ENCODE data around the gene DPH3. TPM values are rescaled to one million over a fixed set of nuclear protein-coding genes. Genes with fewer than 3 reads are reported as not detected.

The DPH3 gene
- polyA plus RNA-seq, 2 donors: 5.2 to 7.8 TPM

DNA sequence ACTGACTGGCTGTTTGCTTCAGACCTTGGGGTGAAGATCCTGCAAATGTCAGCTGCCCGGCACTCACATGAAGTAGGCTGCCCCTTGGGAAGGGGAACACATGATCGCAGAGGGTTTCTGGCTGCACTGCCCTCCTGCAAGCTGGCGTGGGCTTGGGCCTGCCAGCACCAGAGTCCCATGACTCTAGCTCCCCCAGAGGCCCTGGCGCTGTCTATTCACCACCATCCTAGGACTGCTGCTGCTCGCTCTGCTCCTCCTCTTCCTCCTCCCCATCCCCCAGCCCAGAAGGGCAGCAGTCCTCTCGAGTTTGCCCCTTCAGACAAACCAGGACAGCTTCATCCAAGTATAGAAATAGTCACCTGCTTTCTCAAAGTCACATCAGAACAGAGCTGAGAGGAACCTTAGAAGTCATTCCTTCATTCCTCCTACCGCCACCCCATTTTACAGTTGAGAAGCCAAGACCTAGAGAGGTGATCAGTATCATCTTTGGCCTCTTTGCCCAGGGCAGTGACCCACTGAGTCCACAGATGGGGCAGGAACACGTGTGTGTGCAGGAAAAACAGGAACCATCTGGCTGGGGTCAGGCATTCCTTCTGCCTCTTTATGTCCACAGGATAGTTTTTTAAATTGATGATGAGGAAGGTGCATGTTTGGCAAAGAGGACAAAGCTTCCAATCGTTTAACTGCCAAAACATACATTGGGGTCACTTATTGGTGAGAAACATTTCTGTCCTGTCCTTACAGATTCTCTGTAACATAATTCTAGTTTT is 13.2 kb downstream of the DPH3 start:
- WGBS, 2 donors: 72% methylated on average over 9 of the region's 9 CpGs
- H3K36me3 ChIP-seq (ENCODE audit: control insufficient read depth in 2 of 2, insufficient read depth in 2 of 2, low read length in 1 of 2): no peaks in the 10 kb centered on the region
- no peaks in the 10 kb centered on the region for H3K27me3 ChIP-seq (ENCODE audit: control insufficient read depth in 1 of 2, insufficient read depth in 2 of 2, low read length in 2 of 2)
- peaks cover 0 to 3% of the 10 kb centered on the region in 2 donors for H3K4me1 ChIP-seq (ENCODE audit: control insufficient read depth in 2 of 2, insufficient read depth in 2 of 2, low read length in 1 of 2)
- no peak overlapping the region for H3K27ac ChIP-seq (ENCODE audit: low read depth in 2 of 2, low read length in 1 of 2)
- no peaks in the 10 kb centered on the region for H3K9me3 ChIP-seq (ENCODE audit: control insufficient read depth in 2 of 2, insufficient read depth in 1 of 2, low read depth in 1 of 2, low read length in 1 of 2)
- H3K4me3 ChIP-seq (ENCODE audit: low read depth in 1 of 2, low read length in 2 of 2): no peak overlapping the region

DNA sequence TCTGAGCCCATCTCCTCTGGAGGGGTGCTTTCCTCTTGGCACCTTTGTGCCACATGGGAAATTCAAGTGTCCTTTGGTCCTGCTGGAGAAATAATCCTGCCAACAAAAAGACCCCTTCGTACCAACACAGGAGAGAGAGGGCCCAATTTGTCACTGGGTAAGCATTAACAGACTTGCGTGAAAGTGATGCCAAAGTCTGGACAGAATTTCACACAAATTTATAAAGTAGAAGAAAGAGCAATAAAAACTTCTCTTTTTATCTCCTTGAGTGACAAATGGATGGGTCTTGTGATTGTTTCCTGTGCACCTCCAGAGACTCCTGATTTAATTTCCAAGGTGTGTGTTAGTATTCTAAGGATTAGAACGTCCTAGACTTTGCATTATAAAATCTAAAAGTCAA is 14.9 kb downstream of the DPH3 start:
- H3K36me3 ChIP-seq (ENCODE audit: control insufficient read depth in 2 of 2, insufficient read depth in 2 of 2, low read length in 1 of 2): no peaks in the 10 kb centered on the region
- peaks cover 0 to 3% of the 10 kb centered on the region in 2 donors for H3K4me1 ChIP-seq (ENCODE audit: control insufficient read depth in 2 of 2, insufficient read depth in 2 of 2, low read length in 1 of 2)
- WGBS, 2 donors: 70 to 76% methylated on average over 3 of the region's 3 CpGs
- no peaks in the 10 kb centered on the region for H3K27me3 ChIP-seq (ENCODE audit: control insufficient read depth in 1 of 2, insufficient read depth in 2 of 2, low read length in 2 of 2)
- no peak overlapping the region for H3K27ac ChIP-seq (ENCODE audit: low read depth in 2 of 2, low read length in 1 of 2)
- H3K9me3 ChIP-seq (ENCODE audit: control insufficient read depth in 2 of 2, insufficient read depth in 1 of 2, low read depth in 1 of 2, low read length in 1 of 2): no peaks in the 10 kb centered on the region
- H3K4me3 ChIP-seq (ENCODE audit: low read depth in 1 of 2, low read length in 2 of 2): no peak overlapping the region

DNA sequence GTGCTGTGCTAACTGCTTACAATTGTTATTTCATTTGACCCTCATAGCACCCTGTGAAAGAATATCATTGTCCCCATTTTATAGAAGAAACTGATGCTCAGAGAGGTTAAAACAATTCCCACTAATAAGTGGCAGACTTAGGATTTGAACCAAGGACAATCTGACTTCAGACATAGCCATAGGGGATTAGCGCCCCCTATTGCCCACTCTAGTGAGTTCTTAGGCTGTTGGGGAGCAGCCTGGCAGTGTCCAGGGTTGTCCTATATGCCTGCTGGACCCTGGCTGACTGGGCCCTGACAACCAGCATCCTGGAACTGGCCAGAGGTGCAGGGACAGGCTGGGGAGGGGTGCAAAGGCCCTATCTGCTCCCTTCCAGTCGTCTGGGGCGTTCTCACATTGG is 15.4 kb downstream of the DPH3 start:
- Histone ChIP-seq H3K27me3 (ENCODE audit: control insufficient read depth in 1 of 2, insufficient read depth in 2 of 2, low read length in 2 of 2) (no peaks in the 10 kb centered on the region), H3K27ac (ENCODE audit: low read depth in 2 of 2, low read length in 1 of 2) (no peak overlapping the region), H3K36me3 (ENCODE audit: control insufficient read depth in 2 of 2, insufficient read depth in 2 of 2, low read length in 1 of 2) (no peaks in the 10 kb centered on the region), H3K4me3 (ENCODE audit: low read depth in 1 of 2, low read length in 2 of 2) (no peak overlapping the region), H3K4me1 (ENCODE audit: control insufficient read depth in 2 of 2, insufficient read depth in 2 of 2, low read length in 1 of 2) (peaks cover 0 to 3% of the 10 kb centered on the region in 2 donors), H3K9me3 (ENCODE audit: control insufficient read depth in 2 of 2, insufficient read depth in 1 of 2, low read depth in 1 of 2, low read length in 1 of 2) (no peaks in the 10 kb centered on the region)
- 48 to 54% methylated on average over 3 of the region's 3 CpGs for WGBS, 2 donors

DNA sequence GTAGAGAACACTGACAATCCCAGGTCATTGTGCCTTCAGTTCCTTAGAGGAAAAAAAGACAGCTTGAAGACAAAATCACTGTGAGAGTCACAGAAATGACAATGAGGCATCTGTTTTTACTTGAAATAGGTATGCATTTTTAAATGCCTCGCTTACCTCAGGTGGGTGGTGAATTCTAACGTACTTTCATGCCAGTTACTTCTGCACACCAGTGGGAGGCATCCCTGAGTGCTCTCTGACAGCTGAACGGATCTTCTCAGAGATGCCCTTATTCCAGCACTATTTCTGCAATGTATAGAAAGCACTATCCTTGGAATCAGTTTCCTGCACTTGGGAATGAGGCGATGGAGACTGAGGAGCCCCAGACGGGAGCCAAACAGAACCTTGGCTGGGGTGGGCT is 16.2 kb downstream of the DPH3 start:
- Histone ChIP-seq H3K27ac (ENCODE audit: low read depth in 2 of 2, low read length in 1 of 2) (no peak overlapping the region), H3K9me3 (ENCODE audit: control insufficient read depth in 2 of 2, insufficient read depth in 1 of 2, low read depth in 1 of 2, low read length in 1 of 2) (no peaks in the 10 kb centered on the region), H3K36me3 (ENCODE audit: control insufficient read depth in 2 of 2, insufficient read depth in 2 of 2, low read length in 1 of 2) (no peaks in the 10 kb centered on the region), H3K27me3 (ENCODE audit: control insufficient read depth in 1 of 2, insufficient read depth in 2 of 2, low read length in 2 of 2) (no peaks in the 10 kb centered on the region), H3K4me3 (ENCODE audit: low read depth in 1 of 2, low read length in 2 of 2) (no peak overlapping the region), H3K4me1 (ENCODE audit: control insufficient read depth in 2 of 2, insufficient read depth in 2 of 2, low read length in 1 of 2) (peaks cover 0 to 2% of the 10 kb centered on the region in 2 donors)
- 80 to 83% methylated on average over 5 of the region's 5 CpGs for WGBS, 2 donors

DNA sequence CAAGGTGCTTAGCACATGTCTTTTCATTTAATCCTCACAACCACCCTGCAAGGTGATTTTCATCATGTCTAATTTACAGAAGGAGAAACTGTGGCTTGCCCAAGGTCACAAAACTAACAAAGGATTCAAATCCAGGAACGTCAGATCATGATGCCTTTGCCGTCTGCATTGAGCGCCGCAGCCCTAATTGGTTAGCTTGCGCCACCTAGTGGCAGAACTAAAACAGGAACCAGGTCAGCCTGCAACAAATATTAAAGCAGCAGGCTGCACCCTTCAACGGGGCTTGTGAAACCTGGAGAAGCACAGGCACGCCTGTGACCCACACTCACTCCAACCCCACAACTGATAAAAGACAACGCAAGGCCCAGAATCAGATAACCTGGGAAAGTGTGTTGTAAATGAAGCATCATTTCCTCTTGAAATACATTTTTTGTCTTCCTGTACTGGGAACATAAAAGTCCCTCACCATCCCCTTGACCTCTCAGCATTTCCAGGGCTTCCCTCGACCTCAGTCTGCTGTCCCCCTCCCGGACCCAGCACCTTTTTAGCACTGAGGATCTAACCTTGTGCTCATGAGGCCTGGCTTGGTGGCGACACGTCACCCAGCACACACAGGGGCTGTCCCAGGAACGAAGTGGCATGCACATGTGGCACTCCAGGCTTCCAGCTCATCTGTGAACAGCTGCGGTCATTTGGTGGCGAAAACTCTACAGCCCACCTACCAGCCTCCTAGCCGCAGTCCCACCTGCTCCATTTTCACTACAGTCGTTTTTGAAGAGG is 17.3 kb downstream of the DPH3 start:
- Histone ChIP-seq H3K9me3 (ENCODE audit: control insufficient read depth in 2 of 2, insufficient read depth in 1 of 2, low read depth in 1 of 2, low read length in 1 of 2) (no peaks in the 10 kb centered on the region), H3K4me1 (ENCODE audit: control insufficient read depth in 2 of 2, insufficient read depth in 2 of 2, low read length in 1 of 2) (no peaks in the 10 kb centered on the region), H3K4me3 (ENCODE audit: low read depth in 1 of 2, low read length in 2 of 2) (no peak overlapping the region), H3K27ac (ENCODE audit: low read depth in 2 of 2, low read length in 1 of 2) (no peak overlapping the region), H3K36me3 (ENCODE audit: control insufficient read depth in 2 of 2, insufficient read depth in 2 of 2, low read length in 1 of 2) (no peaks in the 10 kb centered on the region), H3K27me3 (ENCODE audit: control insufficient read depth in 1 of 2, insufficient read depth in 2 of 2, low read length in 2 of 2) (no peaks in the 10 kb centered on the region)
- WGBS, 2 donors: 27 to 29% methylated on average over 17 of the region's 17 CpGs

DNA sequence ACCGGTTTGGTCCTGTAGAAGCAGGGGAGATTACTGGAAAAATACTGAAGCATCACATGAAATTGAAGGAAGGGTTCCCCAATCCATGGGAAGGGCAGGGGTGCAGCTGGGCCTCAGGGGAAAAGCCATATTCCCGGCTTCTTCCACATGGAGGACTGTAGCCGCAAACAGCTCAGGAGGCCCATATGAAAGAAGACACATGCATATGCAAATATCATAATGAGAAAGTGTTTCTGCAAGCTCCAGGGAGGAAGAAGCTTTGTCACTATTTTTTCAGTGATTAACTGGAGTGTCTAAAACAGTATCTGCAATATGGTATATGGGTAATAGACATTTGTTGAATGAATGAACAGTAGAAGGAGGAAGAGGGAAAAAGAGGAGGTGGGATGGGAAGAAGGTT is 19.1 kb downstream of the DPH3 start:
- Histone ChIP-seq H3K9me3 (ENCODE audit: control insufficient read depth in 2 of 2, insufficient read depth in 1 of 2, low read depth in 1 of 2, low read length in 1 of 2) (no peaks in the 10 kb centered on the region), H3K27ac (ENCODE audit: low read depth in 2 of 2, low read length in 1 of 2) (no peak overlapping the region), H3K4me3 (ENCODE audit: low read depth in 1 of 2, low read length in 2 of 2) (no peak overlapping the region), H3K36me3 (ENCODE audit: control insufficient read depth in 2 of 2, insufficient read depth in 2 of 2, low read length in 1 of 2) (no peaks in the 10 kb centered on the region), H3K4me1 (ENCODE audit: control insufficient read depth in 2 of 2, insufficient read depth in 2 of 2, low read length in 1 of 2) (no peaks in the 10 kb centered on the region), H3K27me3 (ENCODE audit: control insufficient read depth in 1 of 2, insufficient read depth in 2 of 2, low read length in 2 of 2) (no peaks in the 10 kb centered on the region)
- 92 to 95% methylated on average over 3 of the region's 3 CpGs for whole genome bisulfite sequencing, 2 donors

DNA sequence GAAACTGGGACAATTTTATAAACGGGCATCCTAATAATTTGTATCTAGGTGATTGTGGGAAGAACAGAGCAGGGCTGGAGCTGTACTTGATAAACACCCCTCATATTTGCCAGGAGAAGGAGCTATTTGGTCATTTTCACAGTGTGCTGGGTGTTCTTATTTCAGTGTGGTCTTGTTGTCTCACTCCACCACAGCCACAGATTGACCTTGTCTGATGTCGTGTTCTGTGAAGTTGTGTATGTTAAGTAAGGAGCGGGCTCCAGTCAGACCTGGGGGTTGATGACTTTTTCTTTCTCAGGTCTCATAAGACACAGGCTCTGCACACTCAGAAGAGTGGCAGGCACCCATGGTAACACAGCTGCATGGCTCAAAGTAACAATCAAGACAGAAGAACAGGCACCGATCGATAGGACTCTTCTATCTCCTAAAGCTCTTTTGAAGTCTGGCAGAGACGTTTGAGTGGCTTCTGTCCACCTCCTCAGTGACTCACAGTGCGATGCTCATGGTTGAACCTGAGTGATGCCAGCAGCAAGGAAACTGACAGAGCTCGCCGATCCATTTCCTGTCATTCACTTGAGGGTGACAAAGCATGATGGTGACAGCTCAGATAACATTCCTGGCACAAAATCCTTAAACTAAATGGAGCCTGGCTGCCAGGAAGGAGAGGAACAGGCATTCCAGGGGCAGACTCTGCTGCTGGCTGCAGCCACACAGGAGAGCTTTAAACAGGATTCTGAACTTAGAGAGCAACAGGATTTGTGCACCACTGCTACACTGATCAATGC is 20.8 kb downstream of the DPH3 start:
- no peaks in the 10 kb centered on the region for H3K36me3 ChIP-seq (ENCODE audit: control insufficient read depth in 2 of 2, insufficient read depth in 2 of 2, low read length in 1 of 2)
- WGBS, 2 donors: 61 to 68% methylated on average over 9 of the region's 9 CpGs
- H3K27ac ChIP-seq (ENCODE audit: low read depth in 2 of 2, low read length in 1 of 2): no peak overlapping the region
- no peaks in the 10 kb centered on the region for H3K4me1 ChIP-seq (ENCODE audit: control insufficient read depth in 2 of 2, insufficient read depth in 2 of 2, low read length in 1 of 2)
- no peak overlapping the region for H3K4me3 ChIP-seq (ENCODE audit: low read depth in 1 of 2, low read length in 2 of 2)
- no peaks in the 10 kb centered on the region for H3K27me3 ChIP-seq (ENCODE audit: control insufficient read depth in 1 of 2, insufficient read depth in 2 of 2, low read length in 2 of 2)
- no peaks in the 10 kb centered on the region for H3K9me3 ChIP-seq (ENCODE audit: control insufficient read depth in 2 of 2, insufficient read depth in 1 of 2, low read depth in 1 of 2, low read length in 1 of 2)

DNA sequence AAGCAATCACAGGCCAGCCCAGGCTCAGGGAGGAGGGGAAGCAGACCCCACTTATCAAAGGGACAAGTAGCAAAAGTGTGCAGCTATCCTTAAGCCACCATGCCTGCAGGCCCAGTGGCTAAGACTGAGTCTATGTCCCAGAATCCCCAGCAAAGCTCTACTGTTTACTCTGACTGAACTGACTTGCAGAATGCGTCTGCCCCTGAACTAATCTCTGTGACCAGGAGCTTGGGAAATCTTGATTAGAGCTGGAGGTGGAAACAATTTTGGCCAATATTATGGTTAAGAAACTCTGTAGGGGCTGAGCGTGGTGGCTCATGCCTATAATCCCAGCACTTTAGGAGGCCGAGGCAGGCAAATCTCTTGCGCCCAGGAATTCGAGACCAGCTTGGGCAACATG is 22.6 kb downstream of the DPH3 start:
- WGBS, 2 donors: 93 to 97% methylated on average over 5 of the region's 5 CpGs
- Histone ChIP-seq H3K4me1 (ENCODE audit: control insufficient read depth in 2 of 2, insufficient read depth in 2 of 2, low read length in 1 of 2) (peaks cover 0 to 2% of the 10 kb centered on the region in 2 donors), H3K4me3 (ENCODE audit: low read depth in 1 of 2, low read length in 2 of 2) (no peak overlapping the region), H3K9me3 (ENCODE audit: control insufficient read depth in 2 of 2, insufficient read depth in 1 of 2, low read depth in 1 of 2, low read length in 1 of 2) (no peaks in the 10 kb centered on the region), H3K27me3 (ENCODE audit: control insufficient read depth in 1 of 2, insufficient read depth in 2 of 2, low read length in 2 of 2) (no peaks in the 10 kb centered on the region), H3K27ac (ENCODE audit: low read depth in 2 of 2, low read length in 1 of 2) (no peak overlapping the region), H3K36me3 (ENCODE audit: control insufficient read depth in 2 of 2, insufficient read depth in 2 of 2, low read length in 1 of 2) (no peaks in the 10 kb centered on the region)

DNA sequence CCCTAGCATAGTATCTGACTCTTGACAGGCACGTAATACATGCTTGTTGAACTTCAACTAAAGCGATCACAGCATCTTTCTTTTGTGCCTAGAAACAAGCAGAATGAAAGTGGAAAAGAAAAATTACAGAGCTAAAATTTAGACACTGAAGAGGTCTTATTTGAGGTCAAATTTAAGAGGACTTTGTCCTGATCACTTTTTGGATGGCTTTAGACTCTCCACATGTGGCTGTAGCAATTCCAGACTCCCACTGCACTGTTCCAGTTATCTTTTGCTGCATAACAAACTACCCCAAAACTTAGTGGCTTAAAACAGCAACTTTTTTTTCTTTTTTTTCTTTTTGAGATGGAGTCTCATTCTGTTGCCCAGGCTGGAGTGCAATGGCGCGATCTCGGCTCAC is 23.5 kb downstream of the DPH3 start:
- no peak overlapping the region for H3K27ac ChIP-seq (ENCODE audit: low read depth in 2 of 2, low read length in 1 of 2)
- 97 to 98% methylated on average over 5 of the region's 5 CpGs for WGBS, 2 donors

More for the DNA sequence above, 23.5 kb downstream of the DPH3 start:
- Histone ChIP-seq H3K4me1 (ENCODE audit: control insufficient read depth in 2 of 2, insufficient read depth in 2 of 2, low read length in 1 of 2) (peaks cover 0 to 3% of the 10 kb centered on the region in 2 donors), H3K36me3 (ENCODE audit: control insufficient read depth in 2 of 2, insufficient read depth in 2 of 2, low read length in 1 of 2) (no peaks in the 10 kb centered on the region), H3K9me3 (ENCODE audit: control insufficient read depth in 2 of 2, insufficient read depth in 1 of 2, low read depth in 1 of 2, low read length in 1 of 2) (no peaks in the 10 kb centered on the region), H3K4me3 (ENCODE audit: low read depth in 1 of 2, low read length in 2 of 2) (no peak overlapping the region), H3K27me3 (ENCODE audit: control insufficient read depth in 1 of 2, insufficient read depth in 2 of 2, low read length in 2 of 2) (no peaks in the 10 kb centered on the region)

Measured in esophagus (tissue), 2 donors.